ENCODE results near the gene IFNL2.
A peak's percentile ranks its signal among the peaks of the same experiment; 100 is the strongest.
"Not testable (repeated sequence)": the region's sequence is repeated elsewhere in the genome, so short reads cannot be mapped to it uniquely, and the experiment has no call there.

Gene IFNL2

DNA sequence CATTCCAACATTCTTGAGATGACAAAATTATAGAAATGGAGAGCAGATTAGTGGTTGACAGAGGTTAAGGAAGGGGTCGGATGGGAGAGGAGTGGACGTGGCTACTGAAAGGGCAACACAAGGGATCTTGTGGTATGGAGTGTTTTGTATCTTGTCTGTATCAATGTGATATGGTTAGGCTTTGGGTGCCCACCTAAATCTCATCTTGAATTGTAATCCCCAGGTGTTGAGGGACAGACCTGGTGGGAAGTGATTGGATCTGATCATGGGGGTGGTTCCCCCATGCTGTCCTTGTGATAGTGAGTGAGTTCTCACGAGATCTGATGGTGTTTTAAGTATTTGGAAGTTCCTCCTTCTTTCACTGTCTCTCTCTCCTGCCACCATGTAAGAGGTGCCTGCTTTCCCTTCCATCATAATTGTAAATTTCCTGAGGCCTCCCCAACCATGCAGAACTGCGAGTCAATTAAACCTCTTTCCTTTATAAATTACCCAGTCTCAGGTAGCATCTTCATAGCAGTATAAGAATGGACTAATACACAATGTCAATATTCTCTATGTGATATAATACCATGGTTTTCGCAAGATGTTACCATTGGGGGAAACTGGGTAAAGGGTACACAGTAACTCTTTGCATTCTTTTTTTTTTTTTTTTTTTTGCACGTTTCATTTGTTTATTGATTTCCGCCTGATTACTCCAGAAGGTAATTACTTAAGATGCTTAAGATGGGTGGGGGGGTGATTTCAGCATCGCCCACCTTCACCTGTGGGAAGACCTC is 14.6 kb upstream of the IFNL2 start:
- no peak for DNase-seq (ENCODE audit: low read depth)

DNA sequence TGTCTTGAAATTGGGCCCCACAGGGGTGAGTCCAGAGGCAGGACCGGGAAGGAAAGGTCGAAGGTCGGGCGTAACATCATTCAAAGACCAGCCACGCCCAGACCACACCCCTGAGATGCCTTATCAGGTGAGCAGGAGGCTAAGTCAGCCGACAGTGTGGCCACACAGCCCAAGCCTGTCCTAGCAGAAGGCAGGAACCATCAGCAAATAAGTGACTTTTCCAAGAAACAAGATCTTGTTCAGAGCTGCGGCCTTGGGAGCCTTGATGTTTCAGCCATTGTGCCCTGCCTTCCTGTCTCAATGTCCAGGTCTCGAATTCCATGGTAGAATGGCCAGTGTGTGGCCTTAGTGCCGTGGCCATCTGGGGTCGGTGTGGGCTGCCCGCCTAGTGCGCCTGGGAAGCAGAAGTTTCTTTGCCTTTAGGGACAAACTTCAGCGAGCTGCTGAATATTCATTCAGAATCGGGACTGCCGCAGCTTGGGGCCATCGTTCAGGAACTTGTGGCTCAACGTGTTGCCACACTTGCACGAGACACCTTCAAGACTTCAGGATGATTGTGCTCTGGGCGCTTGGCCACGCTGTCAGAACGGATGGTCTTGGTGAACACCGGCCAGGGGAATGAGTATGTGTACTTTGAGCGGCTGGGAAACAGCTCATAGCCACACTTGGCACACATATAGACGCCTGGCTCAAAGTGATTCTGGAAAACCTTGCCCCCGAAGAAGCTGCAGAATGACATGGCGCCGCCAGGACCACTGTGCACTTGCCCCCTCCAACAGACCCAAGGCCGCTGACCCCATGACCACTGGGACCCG is 13.5 kb upstream of the IFNL2 start:
- DNase-seq (ENCODE audit: low read depth): no peak

DNA sequence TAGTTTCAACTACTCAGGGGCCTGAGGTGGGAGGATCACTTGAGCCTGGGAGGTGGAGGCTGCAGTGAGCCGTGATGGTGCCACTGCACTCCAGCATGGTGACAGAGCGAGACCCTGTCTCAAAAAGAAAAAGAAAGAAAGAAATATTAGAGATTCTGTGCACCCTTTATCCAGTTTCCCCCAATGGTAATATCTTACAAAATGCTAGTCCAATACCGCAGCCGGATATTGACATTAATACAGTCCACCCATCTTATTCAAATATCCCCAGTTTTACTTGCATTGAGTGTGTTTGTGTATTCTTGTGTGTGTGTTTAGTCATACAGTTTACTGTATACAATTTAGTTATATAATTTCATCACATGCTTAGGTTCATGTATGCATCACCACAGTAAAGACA is 11.0 kb upstream of the IFNL2 start:
- no peak for DNase-seq (ENCODE audit: low read depth)

DNA sequence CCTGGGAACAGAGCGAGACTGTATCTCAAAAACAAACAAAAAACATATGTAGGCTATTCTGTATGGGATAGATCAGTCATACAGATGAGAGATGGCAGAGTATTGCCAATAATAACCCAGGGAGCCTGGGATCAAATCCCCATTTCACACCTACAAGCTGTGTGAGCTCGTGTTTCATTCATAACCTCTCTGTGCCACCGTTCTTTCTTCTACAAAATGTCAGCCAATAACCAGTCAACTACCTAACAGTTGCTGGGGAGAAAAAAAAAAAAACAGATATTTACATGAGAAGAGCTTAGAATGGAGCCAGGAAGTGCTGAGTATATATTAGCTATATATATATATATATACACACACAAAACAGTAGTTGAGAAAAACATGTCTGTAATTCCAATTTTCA is 6.5 kb upstream of the IFNL2 start:
- no peak for DNase-seq (ENCODE audit: low read depth)

DNA sequence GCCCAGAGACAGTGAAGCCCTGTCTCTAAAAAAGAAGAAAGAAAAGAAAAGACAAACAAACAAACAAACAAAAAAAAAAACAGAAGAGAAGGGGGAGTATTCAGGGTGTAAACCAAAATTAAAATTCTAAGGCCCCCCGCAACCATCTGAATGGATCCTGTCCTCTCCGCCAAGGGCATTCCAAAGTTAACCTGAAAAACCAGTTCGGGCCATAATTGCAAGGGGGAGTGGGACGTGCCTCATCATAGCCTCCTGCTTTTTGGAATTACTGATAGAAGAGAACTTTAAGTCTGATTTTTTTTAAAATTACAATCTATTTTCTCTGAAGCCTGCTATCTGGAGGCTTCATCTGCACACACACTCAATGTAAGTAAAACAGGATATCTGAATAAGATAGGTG is 5.7 kb upstream of the IFNL2 start:
- DNase-seq (ENCODE audit: low read depth): no peak

DNA sequence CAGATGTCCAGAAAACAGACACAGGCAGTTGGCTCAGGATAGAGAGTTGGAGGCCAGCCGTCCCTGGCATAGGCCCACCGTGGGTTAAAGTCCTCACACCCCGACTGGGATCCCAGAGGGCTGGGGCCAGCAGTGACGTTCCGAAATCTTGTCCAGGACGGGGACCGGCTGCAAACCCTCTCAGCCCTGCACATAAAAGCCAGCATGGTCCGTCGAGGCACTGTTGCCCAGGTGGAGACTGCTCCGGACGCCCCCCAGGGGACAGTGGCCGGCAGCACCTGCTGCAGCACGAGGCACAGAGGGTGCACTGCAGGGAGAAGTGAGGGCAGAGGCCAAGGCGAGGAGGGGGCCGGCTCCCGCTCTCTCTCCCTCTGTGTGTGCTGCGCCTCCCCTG is 4.3 kb upstream of the IFNL2 start:
- no peak for DNase-seq (ENCODE audit: low read depth)

DNA sequence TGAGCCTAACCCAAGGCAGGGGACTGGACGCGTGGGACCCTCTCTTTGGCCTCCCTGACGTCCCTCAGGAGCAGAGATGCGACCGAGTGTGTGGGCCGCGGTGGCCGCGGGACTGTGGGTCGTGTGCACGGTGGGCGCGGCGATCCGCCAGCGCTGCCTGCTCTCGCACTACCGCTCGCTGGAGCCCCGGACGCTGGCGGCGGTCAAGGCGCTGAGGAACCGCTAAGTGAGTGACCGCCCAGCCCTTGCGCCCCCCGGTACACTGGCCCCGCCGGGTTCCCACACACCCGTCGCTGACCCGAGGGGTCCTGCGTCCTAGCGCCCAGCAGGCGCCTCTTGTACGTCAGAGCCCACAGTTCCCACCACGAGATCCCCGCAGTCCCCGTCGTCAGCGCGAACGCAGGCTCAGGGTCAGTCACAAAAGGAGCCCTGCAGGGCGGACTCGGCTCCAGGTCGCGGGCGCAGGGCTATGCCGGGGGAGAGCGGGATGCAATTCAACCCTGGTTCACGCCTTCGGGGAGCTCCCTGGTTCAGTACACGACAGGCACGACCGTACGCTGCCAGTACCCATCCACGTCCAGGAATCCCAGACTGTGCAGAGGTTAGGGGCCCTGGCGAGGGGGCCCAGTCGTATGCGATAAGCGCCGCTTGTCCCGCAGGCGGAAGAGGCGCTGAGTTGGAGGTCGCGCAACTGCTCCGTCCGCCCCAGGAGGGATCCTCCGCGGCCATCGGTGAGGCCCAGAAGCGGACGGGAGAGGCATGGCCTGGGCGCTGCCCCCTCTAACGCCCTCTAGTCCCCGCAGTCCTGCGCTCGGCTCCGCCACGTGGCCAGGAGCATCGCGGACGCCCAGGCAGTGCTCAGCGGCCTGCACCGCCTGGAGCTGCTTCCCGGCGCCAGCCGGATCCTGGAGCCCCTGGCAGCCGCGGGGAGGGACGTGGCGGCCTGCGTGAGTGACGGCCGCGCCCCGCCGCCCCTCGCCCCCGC is 3.6 kb upstream of the IFNL2 start:
- DNase-seq (ENCODE audit: low read depth): no peak

DNA sequence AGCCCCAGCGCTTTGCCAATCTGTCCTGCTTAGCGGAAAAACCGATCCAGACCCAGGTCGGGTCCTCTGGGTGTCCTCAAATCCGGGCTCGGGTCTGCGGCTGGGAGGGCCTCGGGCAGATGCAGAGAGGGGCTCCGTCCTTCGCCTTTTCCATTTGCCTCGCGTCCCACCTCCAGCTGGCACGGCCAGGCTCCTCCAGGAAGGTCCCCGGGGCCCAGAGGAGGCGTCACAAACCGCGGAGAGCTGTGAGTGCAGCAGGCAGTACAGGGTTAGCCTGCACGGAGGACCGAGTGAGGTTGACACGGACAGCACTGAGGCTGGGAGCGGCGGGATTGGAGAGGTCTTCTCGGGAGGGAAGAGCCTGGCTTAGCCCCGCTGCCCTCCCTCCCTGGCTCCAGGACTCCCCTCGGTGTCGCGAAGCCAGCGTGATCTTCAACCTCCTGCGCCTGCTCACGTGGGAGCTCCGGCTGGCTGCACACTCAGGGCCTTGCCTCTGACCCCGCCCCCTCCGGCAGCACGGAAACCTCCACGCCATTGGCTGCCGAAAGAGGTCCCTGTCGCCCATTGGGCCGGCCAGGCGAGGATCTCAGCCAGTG is 2.8 kb upstream of the IFNL2 start:
- no peak for DNase-seq (ENCODE audit: low read depth)

DNA sequence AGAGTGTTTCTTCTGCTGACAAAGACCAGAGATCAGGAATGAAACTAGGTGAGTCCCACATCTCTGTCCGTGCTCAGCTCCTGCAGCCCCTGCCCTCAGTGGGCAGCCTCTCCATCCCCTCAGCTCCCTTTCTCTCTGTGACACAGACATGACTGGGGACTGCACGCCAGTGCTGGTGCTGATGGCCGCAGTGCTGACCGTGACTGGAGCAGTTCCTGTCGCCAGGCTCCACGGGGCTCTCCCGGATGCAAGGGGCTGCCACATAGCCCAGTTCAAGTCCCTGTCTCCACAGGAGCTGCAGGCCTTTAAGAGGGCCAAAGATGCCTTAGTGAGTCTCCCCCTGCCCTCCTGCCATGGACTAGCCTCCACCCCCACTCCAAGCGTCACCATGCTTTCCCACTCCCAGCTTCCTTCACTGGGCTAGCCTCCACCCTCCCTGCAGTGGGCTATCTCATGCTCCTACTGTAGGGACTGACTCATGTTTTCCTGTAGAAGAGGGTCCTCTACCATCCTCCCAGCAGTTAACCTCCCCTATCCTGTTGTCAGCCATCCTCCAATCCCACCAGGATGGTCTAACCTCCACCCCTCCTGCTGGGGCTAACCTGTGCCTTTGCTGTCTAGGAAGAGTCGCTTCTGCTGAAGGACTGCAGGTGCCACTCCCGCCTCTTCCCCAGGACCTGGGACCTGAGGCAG is 481 bp downstream of the IFNL2 start:
- DNase-seq (ENCODE audit: low read depth): not testable (repeated sequence)

DNA sequence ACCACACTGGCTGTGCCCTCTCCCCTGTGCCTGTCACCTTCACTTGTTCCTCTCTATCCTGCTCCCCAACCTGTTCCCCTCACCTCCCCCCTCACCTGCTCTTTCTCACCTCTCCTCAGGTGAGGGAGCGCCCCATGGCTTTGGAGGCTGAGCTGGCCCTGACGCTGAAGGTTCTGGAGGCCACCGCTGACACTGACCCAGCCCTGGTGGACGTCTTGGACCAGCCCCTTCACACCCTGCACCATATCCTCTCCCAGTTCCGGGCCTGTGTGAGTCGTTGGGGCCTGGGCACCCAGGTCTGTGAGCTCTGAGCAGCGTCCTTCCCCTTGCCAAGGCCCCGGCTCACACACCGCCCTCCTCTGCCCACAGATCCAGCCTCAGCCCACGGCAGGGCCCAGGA is 1.2 kb downstream of the IFNL2 start:
- not testable (repeated sequence) for DNase-seq (ENCODE audit: low read depth)

DNA sequence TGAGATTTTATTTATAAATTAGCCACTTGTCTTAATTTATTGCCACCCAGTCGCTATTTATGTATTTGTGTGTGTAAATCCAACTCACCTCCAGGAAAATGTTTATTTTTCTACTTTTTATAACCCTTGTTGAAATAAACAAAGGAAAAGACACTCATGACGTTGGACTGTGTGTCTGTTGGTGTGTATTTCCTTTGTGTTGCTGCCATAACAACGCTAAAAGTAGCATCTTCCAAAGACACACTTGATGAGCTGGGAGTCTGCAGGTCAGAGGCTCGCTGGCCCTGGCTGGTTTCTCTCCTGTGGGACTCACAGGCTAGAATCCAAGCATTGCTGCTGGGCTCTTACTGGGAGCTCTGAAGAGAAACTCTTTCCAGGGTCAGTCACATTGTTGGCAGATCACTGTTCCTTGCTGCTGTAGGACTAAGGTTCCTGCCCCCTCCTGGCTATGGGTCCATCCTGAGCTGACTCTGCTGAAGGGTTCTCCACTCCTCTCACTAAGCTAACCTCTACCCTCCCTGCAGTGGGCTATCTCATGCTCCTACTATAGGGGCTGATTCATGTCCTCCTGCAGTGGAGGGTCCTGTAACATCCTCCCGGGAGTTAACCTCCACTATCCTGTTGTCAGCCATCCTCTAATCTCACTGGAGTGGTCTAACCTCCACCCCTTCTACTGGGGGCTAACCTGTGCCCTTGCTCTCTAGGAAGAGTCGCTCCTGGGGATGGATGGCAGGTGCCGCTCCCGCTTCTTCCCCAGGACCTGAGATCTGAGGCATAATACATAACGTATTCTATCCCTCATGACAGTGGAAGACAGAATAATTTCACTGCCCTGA is 2.1 kb downstream of the IFNL2 start:
- no peak for DNase-seq (ENCODE audit: low read depth)

DNA sequence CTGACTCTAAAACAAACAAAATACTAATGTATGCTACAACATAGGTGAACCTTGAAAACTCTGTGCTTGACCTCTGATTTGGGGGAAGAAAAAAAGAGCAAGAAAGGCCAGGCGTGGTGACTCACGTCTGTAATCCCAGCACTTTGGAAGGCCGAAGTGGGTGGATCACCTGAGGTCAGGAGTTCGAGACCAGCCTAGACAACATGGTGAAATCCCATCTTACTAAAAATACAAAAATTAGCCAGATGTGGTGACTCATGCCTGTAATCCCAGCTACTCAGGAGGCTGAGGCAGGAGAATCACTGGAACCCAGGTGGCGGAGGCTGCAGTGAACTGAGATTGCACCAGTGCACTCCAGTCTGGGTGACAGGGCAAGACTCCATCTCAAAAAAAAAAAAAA is 5.7 kb downstream of the IFNL2 start:
- DNase-seq (ENCODE audit: low read depth): not testable (repeated sequence)

DNA sequence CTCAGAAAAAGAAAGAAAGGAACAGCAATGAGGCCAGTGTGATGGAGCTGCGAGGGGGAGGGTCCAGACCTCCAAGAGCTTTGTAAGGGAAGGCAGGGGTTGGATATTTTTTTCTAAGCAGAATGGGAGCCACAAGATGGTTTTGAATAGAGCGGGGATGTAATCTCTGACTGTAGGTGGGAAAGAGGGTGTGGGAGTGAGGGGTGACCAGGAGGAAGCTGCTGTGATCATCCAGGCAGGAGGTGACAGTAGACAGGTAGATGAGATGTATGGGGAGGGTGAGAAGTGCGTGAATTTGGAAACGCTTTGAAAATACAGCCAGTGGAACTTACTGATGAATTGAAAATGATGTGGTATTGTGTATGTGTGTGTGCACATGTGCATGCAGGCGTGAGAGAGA is 7.4 kb downstream of the IFNL2 start:
- DNase-seq (ENCODE audit: low read depth): no peak

DNA sequence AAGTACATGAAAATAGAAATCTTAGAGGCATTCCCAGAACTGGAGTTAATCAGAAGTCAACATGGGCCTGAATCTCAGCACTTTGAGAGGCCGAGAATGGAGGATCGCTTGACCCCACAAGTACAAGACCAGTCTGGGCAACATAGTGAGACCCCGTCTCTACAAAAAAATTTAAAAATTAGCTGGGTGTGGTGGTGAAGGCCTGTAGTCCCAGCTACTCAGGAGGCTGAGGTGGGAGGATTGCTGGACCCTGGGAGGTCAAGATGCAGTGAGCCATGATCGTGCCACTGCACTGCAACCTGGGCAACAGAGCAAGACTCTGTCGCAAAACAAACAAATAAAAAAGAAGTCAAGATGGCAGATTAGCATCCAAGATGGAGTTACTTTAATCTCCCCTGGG is 8.5 kb downstream of the IFNL2 start:
- DNase-seq (ENCODE audit: low read depth): no peak

DNA sequence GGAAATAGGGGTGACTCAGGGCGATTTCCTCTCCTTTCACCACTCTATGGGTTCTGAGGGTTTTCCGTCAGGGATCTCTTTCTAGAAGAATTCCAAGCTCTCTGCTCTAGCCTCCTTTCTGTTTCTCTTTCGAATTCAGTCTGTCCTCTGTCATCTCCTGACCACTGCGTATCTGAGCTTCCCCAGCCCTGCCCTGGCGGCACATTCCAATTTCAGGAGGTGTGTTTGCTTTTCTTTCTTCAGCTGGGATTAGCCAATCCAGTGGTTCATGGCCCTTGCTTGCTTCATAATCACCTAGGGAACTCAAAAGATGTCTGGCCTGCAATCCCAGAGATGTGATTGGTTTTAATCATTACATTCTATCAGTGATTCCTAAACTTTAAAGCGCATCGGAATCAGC is 9.4 kb downstream of the IFNL2 start:
- peak; percentile 70 for DNase-seq (ENCODE audit: low read depth)

DNA sequence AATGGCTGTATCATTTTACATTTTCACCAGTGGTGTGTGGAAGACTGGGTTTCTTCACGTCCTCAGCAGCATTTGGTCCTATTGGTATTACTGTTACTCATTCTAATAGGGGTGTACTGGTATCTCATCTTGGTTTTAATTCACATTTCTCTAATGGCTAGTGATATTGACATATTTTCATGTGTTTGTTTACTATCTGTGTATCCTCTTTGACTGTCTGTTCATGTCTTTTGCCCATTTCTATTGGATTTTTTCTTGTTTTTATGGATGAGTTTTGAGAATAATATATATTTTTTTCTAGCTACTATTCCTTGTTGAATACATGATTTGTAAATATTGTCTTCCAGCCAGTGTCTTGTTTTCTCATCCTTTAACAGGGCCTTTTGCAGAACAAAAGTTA is 13.8 kb downstream of the IFNL2 start:
- DNase-seq (ENCODE audit: low read depth): no peak

DNA sequence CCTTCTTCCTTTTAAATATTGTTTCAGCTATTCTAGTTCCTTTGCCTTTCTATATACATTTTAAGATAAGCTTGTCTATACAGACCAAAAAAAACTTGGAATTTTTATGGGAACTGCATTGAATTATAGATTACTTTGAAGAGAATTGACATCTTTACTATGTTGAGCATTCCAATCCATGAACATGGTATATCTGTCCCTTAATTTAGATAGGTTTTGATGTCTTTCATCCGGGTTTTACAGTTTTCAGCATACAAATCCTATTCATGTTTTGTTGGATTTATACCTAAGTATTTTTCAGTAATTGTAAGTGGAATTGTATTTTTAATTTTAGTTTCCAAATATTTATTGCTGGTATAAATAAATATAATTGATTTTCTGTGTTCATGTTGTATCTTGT is 15.8 kb downstream of the IFNL2 start:
- DNase-seq (ENCODE audit: low read depth): no peak

DNA sequence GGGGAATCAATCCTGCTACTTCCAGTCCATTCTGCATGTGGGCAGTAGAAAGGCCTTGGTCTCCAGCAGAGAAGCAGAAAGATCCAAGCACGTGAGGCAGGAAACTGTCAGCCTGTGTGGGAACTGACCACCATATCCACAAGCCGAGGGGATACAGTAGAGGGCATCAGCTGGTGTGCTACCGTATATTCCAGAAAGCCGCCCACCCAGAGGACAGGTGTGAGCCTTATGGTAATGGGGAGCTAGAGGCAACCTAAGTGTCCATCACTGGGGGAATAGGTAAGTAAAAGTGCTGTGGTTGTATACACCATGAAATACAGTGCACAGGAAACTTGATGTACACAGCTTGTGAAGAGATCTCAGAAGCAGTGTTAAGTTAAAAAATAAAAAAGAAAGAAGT is 25.2 kb downstream of the IFNL2 start:
- DNase-seq (ENCODE audit: low read depth): no peak

DNA sequence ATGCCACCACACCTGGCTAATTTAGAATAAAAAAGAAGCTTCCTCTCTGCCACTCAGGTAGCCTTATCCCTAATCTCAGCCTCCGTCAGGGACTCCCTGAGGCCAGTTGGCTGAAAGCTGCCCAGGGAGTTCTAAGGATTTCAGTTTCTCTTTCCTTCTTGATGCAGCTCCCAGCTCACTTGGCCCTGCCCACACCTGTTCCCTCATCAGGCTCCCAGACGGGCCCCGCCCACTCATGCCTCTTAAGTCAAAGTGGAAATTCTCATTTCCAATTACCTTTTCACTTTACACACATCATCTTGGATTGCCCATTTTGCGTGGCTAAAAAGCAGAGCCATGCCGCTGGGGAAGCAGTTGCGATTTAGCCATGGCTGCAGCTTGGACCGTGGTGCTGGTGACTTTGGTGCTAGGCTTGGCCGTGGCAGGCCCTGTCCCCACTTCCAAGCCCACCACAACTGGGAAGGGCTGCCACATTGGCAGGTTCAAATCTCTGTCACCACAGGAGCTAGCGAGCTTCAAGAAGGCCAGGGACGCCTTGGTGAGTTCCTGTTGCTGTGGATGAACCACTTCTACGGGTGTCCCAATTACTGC is 28.0 kb downstream of the IFNL2 start, which contains the start of gene IFNL1:
Gene IFNL1, plus strand, starts transcription at position 353 of the 591 bp plus-strand sequence. Its CDS starts 15 bp downstream, at position 368.
- DNase-seq (ENCODE audit: low read depth): no peak

DNA sequence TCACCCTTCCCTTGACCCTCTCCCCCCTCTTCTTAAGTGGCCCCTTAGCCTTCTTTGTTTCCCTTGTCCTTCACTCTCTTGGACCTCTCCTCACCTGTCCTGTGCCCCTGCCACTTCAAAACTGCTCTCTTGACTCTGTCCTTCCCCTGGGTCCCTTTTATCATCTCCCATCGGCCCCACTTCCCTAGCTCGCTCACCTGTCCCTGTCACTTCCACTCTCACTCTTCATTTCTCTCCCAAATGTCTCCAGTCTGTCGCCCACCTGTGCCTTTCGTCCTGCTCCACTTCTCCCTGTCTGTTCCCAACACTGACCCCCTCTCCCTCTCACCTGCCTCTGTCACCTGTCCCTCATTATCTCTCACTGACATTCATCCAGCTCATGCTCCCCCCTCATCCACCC is 28.7 kb downstream of the IFNL2 start:
- no peak for DNase-seq (ENCODE audit: low read depth)
